Activated CD8-positive, alpha-beta memory T cell treated with anti-CD3 and anti-CD28 coated beads, Interleukin-2, amount 50 U/mL, for 4 hours (primary cell): Measurements from ENCODE around the gene IKZF3.
A peak's percentile ranks its signal among the peaks of the same experiment; 100 is the strongest.
"Not testable (repeated sequence)": the region's sequence is repeated elsewhere in the genome, so short reads cannot be mapped to it uniquely, and the experiment has no call there.

Experiments
- DNase-seq: peaks from one replicate; pipeline ENCODE4 v3.0.0-alpha.2; 2020

The IKZF3 gene

GRCh38 chr17:39737760-39738567 is 126.1 kb downstream of the IKZF3 start, which contains the start of gene GRB7:
GRB7 (plus strand) TSS chr17:39737938; CDS start chr17:39742302, 4,364 bp downstream.
- no peak for DNase-seq

- DNase-seq: no peak
Observed at GRCh38 chr17:39737206-39737759, 126.8 kb downstream of the IKZF3 start.

GRCh38 chr17:39736319-39737165 is 127.6 kb downstream of the IKZF3 start:
- no peak for DNase-seq

GRCh38 chr17:39735882-39736281 is 128.2 kb downstream of the IKZF3 start:
- no peak for DNase-seq

GRCh38 chr17:39732586-39732985 is 131.5 kb downstream of the IKZF3 start:
- DNase-seq: no peak

GRCh38 chr17:39730095-39730921 is 133.8 kb downstream of the IKZF3 start, which contains the start of gene MIEN1:
MIEN1 (minus strand) TSS chr17:39730532; CDS start chr17:39730495, 37 bp downstream.
- DNase-seq: peak; percentile 95

- DNase-seq: no peak
Observed at GRCh38 chr17:39729280-39729851, 134.7 kb downstream of the IKZF3 start.

GRCh38 chr17:39727556-39727955 is 136.6 kb downstream of the IKZF3 start:
- no peak for DNase-seq

GRCh38 chr17:39726617-39727016 is 137.5 kb downstream of the IKZF3 start:
- no peak for DNase-seq

- DNase-seq: not testable (repeated sequence)
Observed at GRCh38 chr17:39725923-39726322, 138.2 kb downstream of the IKZF3 start.

GRCh38 chr17:39724731-39725130 is 139.4 kb downstream of the IKZF3 start:
- DNase-seq: no peak

GRCh38 chr17:39722965-39723848 is 140.9 kb downstream of the IKZF3 start:
- no peak for DNase-seq

GRCh38 chr17:39722104-39722503 is 142.0 kb downstream of the IKZF3 start:
- DNase-seq: no peak

- no peak for DNase-seq
Observed at GRCh38 chr17:39719563-39720355, 144.4 kb downstream of the IKZF3 start.

- DNase-seq: no peak
Observed at GRCh38 chr17:39717660-39718059, 146.5 kb downstream of the IKZF3 start.

- no peak for DNase-seq
Observed at GRCh38 chr17:39716879-39717536, 147.1 kb downstream of the IKZF3 start.

GRCh38 chr17:39716073-39716818 is 147.9 kb downstream of the IKZF3 start:
- no peak for DNase-seq

- DNase-seq: no peak
Observed at GRCh38 chr17:39715375-39716072, 148.6 kb downstream of the IKZF3 start.
